ENCODE measurements around the gene BMPR1B. TPM values are rescaled to one million over a fixed set of nuclear protein-coding genes. Genes with fewer than 3 reads are reported as not detected.

BMPR1B gene
- total and polyA plus RNA-seq, 2 of the 8 experiments (the other 6 are each of a cell fraction or from before 2014, with no cell fraction given), result 0.14 to 1.1 TPM

GRCh38 chr4:94934864-94935263 is 177.1 kb downstream of the BMPR1B start:
- Histone ChIP-seq H3K4me1 (replicated peaks in 1 of 4; ENCODE audit: control insufficient read depth in 3 of 4, insufficient read depth in 4 of 4, low read length in 3 of 4) (peaks cover 0 to 2% (median 0%) of the 10 kb centered on the region in 4 experiments; a peak in 3 of 7 replicates), H3K36me3 (ENCODE audit: control insufficient read depth in 2 of 4, insufficient read depth in 4 of 4, low read length in 3 of 4) (no peaks in the 10 kb centered on the region), H3K14ac (ENCODE audit: insufficient read length) (no peak overlapping the region), H3K9me3 (ENCODE audit: insufficient read depth in 2 of 2, low read depth in 1 of 2, low read length in 1 of 2) (no peaks in the 10 kb centered on the region), H3K4me3 (ENCODE audit: extremely low read depth in 1 of 4, insufficient read depth in 2 of 4, low read depth in 3 of 4, low read length in 4 of 4) (no peak overlapping the region), H2AK5ac (ENCODE audit: low read depth, low read length) (no peak overlapping the region), H3K4me2 (ENCODE audit: insufficient read depth in 1 of 2, low read depth in 2 of 2, low read length in 2 of 2) (no peak overlapping the region), H2BK15ac (ENCODE audit: low read length) (no peak overlapping the region), H3K56ac (replicated peaks; ENCODE audit: insufficient read length, low read depth, low read length) (no peak overlapping the region), H2BK5ac (ENCODE audit: low read depth, low read length) (no peak overlapping the region), H2BK120ac (replicated peaks; ENCODE audit: low read depth, low read length) (no peak overlapping the region), H2BK12ac (ENCODE audit: low read depth, low read length) (no peak overlapping the region), H3K79me1 (ENCODE audit: low read depth, low read length) (no peaks in the 10 kb centered on the region), H4K8ac (ENCODE audit: extremely low read depth, insufficient read depth, low read length) (no peak overlapping the region), H4K91ac (replicated peaks; ENCODE audit: insufficient read length, low read length) (no peak overlapping the region), H3K4ac (replicated peaks; ENCODE audit: insufficient read length, low read depth, low read length) (no peak overlapping the region), H3K23me2 (ENCODE audit: low read depth, low read length) (no peaks in the 10 kb centered on the region), H3K27ac (ENCODE audit: low read depth, low read length) (no peak overlapping the region), H2AFZ (ENCODE audit: low read length) (no peak overlapping the region), H3K27me3 (replicated peaks in 1 of 4; ENCODE audit: control insufficient read depth in 3 of 4, extremely low read depth in 1 of 4, insufficient read depth in 3 of 4, low read length in 3 of 4) (no peaks in the 10 kb centered on the region), H2BK20ac (ENCODE audit: low read length) (no peak overlapping the region), H3K79me2 (ENCODE audit: control insufficient read depth in 1 of 2, insufficient read depth in 2 of 2, low read length in 2 of 2) (no peaks in the 10 kb centered on the region), H4K20me1 (replicated peaks in 1 of 2; ENCODE audit: control insufficient read depth in 1 of 2, insufficient read depth in 2 of 2, low read length in 2 of 2) (no peaks in the 10 kb centered on the region), H3K9ac (replicated peaks in 1 of 4; ENCODE audit: extremely low read depth in 1 of 4, low read depth in 3 of 4, low read length in 3 of 4) (no peak overlapping the region), H3K23ac (ENCODE audit: insufficient read length) (no peak overlapping the region), H3K18ac (ENCODE audit: extremely low read depth, low read length) (no peak overlapping the region), H4K5ac (ENCODE audit: insufficient read length, low read depth, low read length) (no peak overlapping the region)
- no peak for TF ChIP-seq PHF8 (conservative IDR thresholded peaks at IDR 0.05; ENCODE audit: low read depth, low read length)
- no peak for TF ChIP-seq CHD2 (IDR thresholded peaks at IDR 0.05; ENCODE audit: low read length)
- no peak for TF ChIP-seq KDM4A (IDR thresholded peaks at IDR 0.05; ENCODE audit: low read depth, low read length, severe bottlenecking)
- TF ChIP-seq JUN (IDR thresholded peaks at IDR 0.05; ENCODE audit: low read depth, low read length), result no peak
- TF ChIP-seq RNF2 (IDR thresholded peaks at IDR 0.05; ENCODE audit: borderline replicate concordance, low read depth, low read length, missing control alignments, poor library complexity, severe bottlenecking), result no peak
- TF ChIP-seq GTF2F1 (IDR thresholded peaks at IDR 0.05; ENCODE audit: borderline replicate concordance, low read depth, low read length), result no peak
- no peak for TF ChIP-seq POLR2A (IDR thresholded peaks at IDR 0.05; ENCODE audit: control extremely low read depth in 1 of 2, low read depth in 2 of 2, low read length in 2 of 2)
- no peak for TF ChIP-seq TAF1 (IDR thresholded peaks at IDR 0.05; ENCODE audit: low read depth, low read length)
- TF ChIP-seq KDM5A (IDR thresholded peaks at IDR 0.05; ENCODE audit: low read length), result no peak
- no peak for TF ChIP-seq POLR2AphosphoS5 (IDR thresholded peaks at IDR 0.05; ENCODE audit: low read depth, low read length)
- TF ChIP-seq KDM1A (IDR thresholded peaks at IDR 0.05; ENCODE audit: borderline replicate concordance, low read length), result no peak
- TF ChIP-seq CHD1 (IDR thresholded peaks at IDR 0.05; ENCODE audit: low read depth, low read length), result no peak
- TF ChIP-seq TBP (IDR thresholded peaks at IDR 0.05; ENCODE audit: low read depth, low read length), result no peak
- no peak for TF ChIP-seq SP2 (IDR thresholded peaks at IDR 0.05; ENCODE audit: low read length)
- TF ChIP-seq SP4 (IDR thresholded peaks at IDR 0.05; ENCODE audit: low read length), result no peak
- TF ChIP-seq HDAC2 (IDR thresholded peaks at IDR 0.05; ENCODE audit: borderline replicate concordance in 1 of 2, low read depth in 2 of 2, low read length in 2 of 2), result no peak
- ChIA-PET POLR2A (ENCODE audit: partially characterized antibody) (no interaction called here), CTCF (ENCODE audit: partially characterized antibody) (interaction anchor here (0.6 kb wide), 1 partner anchor 111 kb away, joined by 3 read pairs; no protein-coding TSS in a partner anchor)
- no peak for FAIRE-seq
- no peak for DNase-seq (ENCODE audit: low read depth in 1 of 2, low spot score in 2 of 2)

All from H1 (cell line).